Measurements from ENCODE around the gene IL17C. TPM values are rescaled to one million over a fixed set of nuclear protein-coding genes. Genes with fewer than 3 reads are reported as not detected.

Gene IL17C
- total and polyA plus RNA-seq, 2 of the 8 experiments (the other 6 are each of a cell fraction or from before 2014, with no cell fraction given), result 1.1 to 1.9 TPM

- no peaks in the 10 kb centered on the region for H3K9me3 ChIP-seq (ENCODE audit: insufficient read depth in 2 of 2, low read depth in 1 of 2, low read length in 1 of 2)
- ChIA-PET POLR2A (ENCODE audit: partially characterized antibody) (no interaction called here), CTCF (ENCODE audit: partially characterized antibody) (interaction anchor here (0.8 to 11.2 kb wide), 6 partner anchors 8 to 60 kb away, joined by 3 to 89 read pairs (median 4); no protein-coding TSS in a partner anchor)
- H3K27me3 ChIP-seq (replicated peaks in 1 of 4; ENCODE audit: control insufficient read depth in 3 of 4, extremely low read depth in 1 of 4, insufficient read depth in 3 of 4, low read length in 3 of 4), result no peaks in the 10 kb centered on the region
- no peak overlapping the region for H2BK15ac ChIP-seq (ENCODE audit: low read length)
- 91% methylated on average over 17 of the region's 17 CpGs; no CpG with 5 or more reads in 1 of the 2 experiments for WGBS, 2 experiments (ENCODE audit: extremely low coverage in 1 of 2, insufficient coverage in 1 of 2, insufficient read length in 1 of 2, insufficient replicate concordance in 2 of 2, low coverage in 1 of 2, low lambda C conversion rate in 2 of 2, missing lambda C conversion rate in 1 of 2)
- H2BK12ac ChIP-seq (ENCODE audit: low read depth, low read length), result no peak overlapping the region
- H3K36me3 ChIP-seq (ENCODE audit: control insufficient read depth in 2 of 4, insufficient read depth in 4 of 4, low read length in 3 of 4), result peaks cover 17 to 37% (median 22%) of the 10 kb centered on the region in 4 experiments
- H2BK5ac ChIP-seq (ENCODE audit: low read depth, low read length), result no peak overlapping the region
- H3K79me1 ChIP-seq (ENCODE audit: low read depth, low read length), result no peaks in the 10 kb centered on the region; the same call in 1 of the 2 replicates
- H3K27ac ChIP-seq (ENCODE audit: low read depth, low read length), result no peak overlapping the region
- H2AFZ ChIP-seq (ENCODE audit: low read length), result no peak overlapping the region
- no peaks in the 10 kb centered on the region for H3K79me2 ChIP-seq (ENCODE audit: control insufficient read depth in 1 of 2, insufficient read depth in 2 of 2, low read length in 2 of 2)
- no peak overlapping the region for H3K4ac ChIP-seq (replicated peaks; ENCODE audit: insufficient read length, low read depth, low read length)
- TF ChIP-seq SIRT6 (IDR thresholded peaks at IDR 0.05; ENCODE audit: low read length) (no peak), RAD21 (IDR thresholded peaks at IDR 0.05 in 1 of 2, conservative IDR thresholded peaks at IDR 0.05 in 1 of 2; ENCODE audit: low read depth in 2 of 2, low read length in 2 of 2) (no peak), JUN (IDR thresholded peaks at IDR 0.05; ENCODE audit: low read depth, low read length) (no peak)
- FAIRE-seq, result no peak
- no peak overlapping the region for H3K4me2 ChIP-seq (ENCODE audit: insufficient read depth in 1 of 2, low read depth in 2 of 2, low read length in 2 of 2)
- no peak for DNase-seq (ENCODE audit: low read depth in 1 of 2, low spot score in 2 of 2)
- no peak overlapping the region for H2AK5ac ChIP-seq (ENCODE audit: low read depth, low read length)
- no peak overlapping the region for H4K5ac ChIP-seq (ENCODE audit: insufficient read length, low read depth, low read length)
- H3K18ac ChIP-seq (ENCODE audit: extremely low read depth, low read length), result no peak overlapping the region
- no peak overlapping the region for H3K23ac ChIP-seq (ENCODE audit: insufficient read length)
- H3K4me1 ChIP-seq (replicated peaks in 1 of 4; ENCODE audit: control insufficient read depth in 3 of 4, insufficient read depth in 4 of 4, low read length in 3 of 4), result peaks cover 0 to 7% (median 3%) of the 10 kb centered on the region in 4 experiments; a peak in 5 of 7 replicates
- no peak overlapping the region for H2BK120ac ChIP-seq (replicated peaks; ENCODE audit: low read depth, low read length)
- H3K9ac ChIP-seq (replicated peaks in 1 of 4; ENCODE audit: extremely low read depth in 1 of 4, low read depth in 3 of 4, low read length in 3 of 4), result no peak overlapping the region
- no peak overlapping the region for H4K8ac ChIP-seq (ENCODE audit: extremely low read depth, insufficient read depth, low read length)
- peaks cover 2 to 10% of the 10 kb centered on the region in 2 experiments for H4K20me1 ChIP-seq (replicated peaks in 1 of 2; ENCODE audit: control insufficient read depth in 1 of 2, insufficient read depth in 2 of 2, low read length in 2 of 2)
- H3K56ac ChIP-seq (replicated peaks; ENCODE audit: insufficient read length, low read depth, low read length), result no peak overlapping the region
- H3K4me3 ChIP-seq (ENCODE audit: extremely low read depth in 1 of 4, insufficient read depth in 2 of 4, low read depth in 3 of 4, low read length in 4 of 4), result no peak overlapping the region
- H3K14ac ChIP-seq (ENCODE audit: insufficient read length), result no peak overlapping the region
- H3K23me2 ChIP-seq (ENCODE audit: low read depth, low read length), result no peaks in the 10 kb centered on the region
- H4K91ac ChIP-seq (replicated peaks; ENCODE audit: insufficient read length, low read length), result no peak overlapping the region
- no peak overlapping the region for H2BK20ac ChIP-seq (ENCODE audit: low read length)
Observed at GRCh38 chr16:88624977-88625576, 13.3 kb upstream of the IL17C start.

Measured in H1 (cell line).